Activated CD4-positive, alpha-beta T cell treated with anti-CD3 and anti-CD28 coated beads, Interleukin-2, amount 10 ng/mL, durations not matched to agents 24 days and 14 days (primary cell): ENCODE data around the gene CFAP126. TPM values are rescaled to one million over a fixed set of nuclear protein-coding genes. Genes with fewer than 3 reads are reported as not detected.
"Not testable (repeated sequence)": the region's sequence is repeated elsewhere in the genome, so short reads cannot be mapped to it uniquely, and the experiment has no call there.

Source experiments
- DNase-seq: peaks from one replicate; pipeline ENCODE4 v3.0.0; 2022
- H3K27ac Mint-ChIP-seq: one replicate; pipeline ENCODE4 v1.8.0; 2022; ENCODE audit warnings: mild to moderate bottlenecking, mixed read lengths
- H3K27me3 Mint-ChIP-seq: one replicate; pipeline ENCODE4 v1.8.0; 2022; ENCODE audit warnings: mixed read lengths
- H3K36me3 Mint-ChIP-seq: one replicate; pipeline ENCODE4 v1.8.0; 2022; ENCODE audit warnings: low read depth, mild to moderate bottlenecking, mixed read lengths
- H3K4me1 Mint-ChIP-seq: one replicate; pipeline ENCODE4 v1.8.0; 2021; ENCODE audit warnings: mixed read lengths
- H3K4me3 Mint-ChIP-seq: one replicate; pipeline ENCODE4 v1.8.0; 2022; ENCODE audit warnings: mild to moderate bottlenecking, moderate library complexity, mixed read lengths
- H3K9me3 Mint-ChIP-seq: one replicate; pipeline ENCODE4 v1.8.0; 2021; ENCODE audit warnings: mixed read lengths
- intact Hi-C: fragments of 100-400 bp; cut with micrococcal nuclease; formaldehyde crosslinking; loops from one replicate; pipeline ENCODE4 v1.15.1; 2023
- total RNA-seq: library from RNA; stranded (reverse); gene quantifications from 2 replicates; pipeline ENCODE4 v1.2.3, GENCODE V29; 2022

Gene CFAP126
- total RNA-seq, 1 donor from 2014 or later: not detected

- peaks cover 30% of the 10 kb centered on the region for H3K4me1 Mint-ChIP-seq
- H3K27ac Mint-ChIP-seq: peak overlapping the region; percentile 44
- intact Hi-C loops: loop anchor here (10.0 kb wide), 1 partner anchor 348 kb away; the partner anchor contains the start of gene USF1
- peaks cover 4% of the 10 kb centered on the region for H3K36me3 Mint-ChIP-seq
- H3K9me3 Mint-ChIP-seq: no peaks in the 10 kb centered on the region
- H3K4me3 Mint-ChIP-seq: peak overlapping the region; percentile 33
- no peaks in the 10 kb centered on the region for H3K27me3 Mint-ChIP-seq
- DNase-seq: no peak
Observed at GRCh38 chr1:161393151-161393550, 25.5 kb upstream of the CFAP126 start.

- H3K4me1 Mint-ChIP-seq: peaks cover 39% of the 10 kb centered on the region
- no peaks in the 10 kb centered on the region for H3K27me3 Mint-ChIP-seq
- no peak for DNase-seq
- H3K4me3 Mint-ChIP-seq: no peak overlapping the region
- peak overlapping the region; percentile 20 for H3K27ac Mint-ChIP-seq
- H3K36me3 Mint-ChIP-seq: peaks cover 4% of the 10 kb centered on the region
- H3K9me3 Mint-ChIP-seq: no peaks in the 10 kb centered on the region
- intact Hi-C loops: loop anchor here (10.0 kb wide), 1 partner anchor 347 kb away; the partner anchor contains the start of gene USF1
Observed at GRCh38 chr1:161391611-161392010, 23.9 kb upstream of the CFAP126 start.

DNA sequence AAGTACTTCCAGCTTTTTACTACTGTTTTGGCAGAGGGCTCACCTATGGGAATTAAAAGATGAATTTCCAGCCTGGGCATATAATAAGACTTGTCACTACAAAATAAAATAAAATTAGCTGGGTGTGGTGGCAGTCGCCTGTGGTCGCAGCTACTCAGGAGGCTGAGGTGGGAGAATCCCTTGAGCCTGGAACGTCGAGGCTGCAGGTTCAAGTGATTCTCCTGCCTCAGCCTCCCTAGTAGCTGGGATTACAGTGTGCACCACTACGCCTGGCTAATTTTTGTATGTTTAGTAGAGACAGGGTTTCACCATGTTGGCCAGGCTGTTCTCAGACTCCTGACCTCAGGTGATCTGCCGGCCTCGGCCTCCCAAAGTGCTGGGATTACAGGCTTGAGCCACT, 23.5 kb upstream of the CFAP126 start:
- Mint-ChIP-seq H3K27ac (peak overlapping the region; percentile 10), H3K4me1 (peaks cover 43% of the 10 kb centered on the region)

GRCh38 chr1:161390559-161390858, 22.8 kb upstream of the CFAP126 start:
- no peak for DNase-seq
- H3K27ac Mint-ChIP-seq: peak overlapping the region; percentile 92
- intact Hi-C loops: loop anchor here (1.0 to 10.0 kb wide), 2 partner anchors 9 to 346 kb away; partner anchors contain the start of gene USF1
- H3K36me3 Mint-ChIP-seq: peaks cover 4% of the 10 kb centered on the region
- H3K4me1 Mint-ChIP-seq: peaks cover 45% of the 10 kb centered on the region
- H3K9me3 Mint-ChIP-seq: no peaks in the 10 kb centered on the region
- peak overlapping the region; percentile 83 for H3K4me3 Mint-ChIP-seq
- H3K27me3 Mint-ChIP-seq: no peaks in the 10 kb centered on the region

More for the DNA sequence above, 23.5 kb upstream of the CFAP126 start:
- H3K9me3 Mint-ChIP-seq, H3K36me3 Mint-ChIP-seq, DNase-seq, H3K27me3 Mint-ChIP-seq: not testable (repeated sequence)
- intact Hi-C loops: loop anchor here (10.0 kb wide), 1 partner anchor 346 kb away; the partner anchor contains the start of gene USF1
- peak overlapping the region; percentile 83 for H3K4me3 Mint-ChIP-seq

GRCh38 chr1:161389691-161390558, 22.2 kb upstream of the CFAP126 start:
- no peaks in the 10 kb centered on the region for H3K9me3 Mint-ChIP-seq
- intact Hi-C loops: loop anchor here (1.0 to 10.0 kb wide), 2 partner anchors 9 to 345 kb away; partner anchors contain the start of gene USF1

DNA sequence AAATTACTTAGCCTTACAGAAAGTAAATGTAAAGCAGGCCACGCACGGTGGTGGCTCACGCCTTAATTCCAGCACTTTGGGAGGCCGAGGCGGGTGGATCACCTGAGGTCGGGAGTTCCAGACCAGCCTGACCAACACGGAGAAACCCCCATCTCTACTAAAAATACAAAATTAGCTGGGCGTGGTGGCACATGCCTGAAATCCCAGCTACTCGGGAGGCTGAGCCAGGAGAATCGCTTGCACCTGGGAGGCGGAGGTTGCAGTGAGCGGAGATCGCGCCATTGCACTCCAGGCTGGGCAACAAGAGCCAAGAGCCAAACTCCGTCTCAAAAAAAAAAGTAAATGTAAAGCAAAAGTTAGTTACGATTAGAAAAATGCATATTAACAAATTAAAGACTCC, 21.5 kb upstream of the CFAP126 start:
- peak overlapping the region; percentile 83 for H3K4me3 Mint-ChIP-seq
- H3K36me3 Mint-ChIP-seq, intact Hi-C loops, H3K9me3 Mint-ChIP-seq, H3K27me3 Mint-ChIP-seq, DNase-seq: not testable (repeated sequence)
- peak overlapping the region; percentile 92 for H3K27ac Mint-ChIP-seq
- H3K4me1 Mint-ChIP-seq: peaks cover 45% of the 10 kb centered on the region

More at GRCh38 chr1:161389691-161390558, 22.2 kb upstream of the CFAP126 start:
- DNase-seq: peak; percentile 98
- peak overlapping the region; percentile 83 for H3K4me3 Mint-ChIP-seq
- H3K27ac Mint-ChIP-seq: peak overlapping the region; percentile 92
- H3K4me1 Mint-ChIP-seq: peaks cover 45% of the 10 kb centered on the region
- peaks cover 4% of the 10 kb centered on the region for H3K36me3 Mint-ChIP-seq
- H3K27me3 Mint-ChIP-seq: no peaks in the 10 kb centered on the region

DNA sequence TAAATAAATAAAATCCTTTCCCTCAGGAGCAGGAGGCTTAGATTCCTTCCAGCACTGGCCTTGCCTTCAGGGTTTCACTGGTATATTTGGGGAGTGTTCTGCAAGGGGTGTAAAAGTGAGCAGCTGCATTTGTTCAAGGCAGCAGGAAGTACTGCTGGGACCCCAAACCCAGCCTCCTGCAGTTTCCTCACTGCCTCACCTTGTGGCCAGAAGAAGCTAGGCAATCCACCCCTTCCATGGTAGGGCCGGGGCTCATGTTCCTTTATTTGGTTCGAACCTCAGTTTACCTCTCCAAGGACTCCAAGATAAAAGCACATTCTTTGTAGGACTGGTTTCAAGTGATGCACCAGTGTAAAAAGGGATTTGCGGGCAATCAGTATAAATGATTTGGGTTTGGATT, 21.0 kb upstream of the CFAP126 start:
- Mint-ChIP-seq H3K27ac (peak overlapping the region; percentile 92), H3K27me3 (no peaks in the 10 kb centered on the region), H3K4me1 (peaks cover 46% of the 10 kb centered on the region), H3K4me3 (peak overlapping the region; percentile 83), H3K9me3 (no peaks in the 10 kb centered on the region), H3K36me3 (peaks cover 4% of the 10 kb centered on the region)
- intact Hi-C loops: no loop called here
- no peak for DNase-seq

GRCh38 chr1:161382214-161383019, 14.7 kb upstream of the CFAP126 start:
- no peak overlapping the region for H3K27ac Mint-ChIP-seq
- no peak for DNase-seq
- H3K4me1 Mint-ChIP-seq: peaks cover 21% of the 10 kb centered on the region
- no peaks in the 10 kb centered on the region for H3K27me3 Mint-ChIP-seq
- H3K4me3 Mint-ChIP-seq: no peak overlapping the region
- H3K9me3 Mint-ChIP-seq: no peaks in the 10 kb centered on the region
- intact Hi-C loops: loop anchor here (1.0 to 2.0 kb wide), 3 partner anchors 76 to 190 kb away; no protein-coding TSS in a partner anchor
- no peaks in the 10 kb centered on the region for H3K36me3 Mint-ChIP-seq

GRCh38 chr1:161381707-161382106, 14.0 kb upstream of the CFAP126 start:
- peaks cover 16% of the 10 kb centered on the region for H3K4me1 Mint-ChIP-seq
- no peaks in the 10 kb centered on the region for H3K27me3 Mint-ChIP-seq
- no peak overlapping the region for H3K4me3 Mint-ChIP-seq
- no peak for DNase-seq
- H3K27ac Mint-ChIP-seq: no peak overlapping the region
- no peaks in the 10 kb centered on the region for H3K36me3 Mint-ChIP-seq
- H3K9me3 Mint-ChIP-seq: no peaks in the 10 kb centered on the region
- intact Hi-C loops: loop anchor here (1.0 to 2.0 kb wide), 3 partner anchors 75 to 189 kb away; no protein-coding TSS in a partner anchor

GRCh38 chr1:161379071-161379470, 11.4 kb upstream of the CFAP126 start:
- H3K27me3 Mint-ChIP-seq: no peaks in the 10 kb centered on the region
- intact Hi-C loops: no loop called here
- no peaks in the 10 kb centered on the region for H3K9me3 Mint-ChIP-seq
- H3K36me3 Mint-ChIP-seq: no peaks in the 10 kb centered on the region
- no peak overlapping the region for H3K4me3 Mint-ChIP-seq
- H3K4me1 Mint-ChIP-seq: peaks cover 8% of the 10 kb centered on the region
- no peak for DNase-seq
- H3K27ac Mint-ChIP-seq: no peak overlapping the region

DNA sequence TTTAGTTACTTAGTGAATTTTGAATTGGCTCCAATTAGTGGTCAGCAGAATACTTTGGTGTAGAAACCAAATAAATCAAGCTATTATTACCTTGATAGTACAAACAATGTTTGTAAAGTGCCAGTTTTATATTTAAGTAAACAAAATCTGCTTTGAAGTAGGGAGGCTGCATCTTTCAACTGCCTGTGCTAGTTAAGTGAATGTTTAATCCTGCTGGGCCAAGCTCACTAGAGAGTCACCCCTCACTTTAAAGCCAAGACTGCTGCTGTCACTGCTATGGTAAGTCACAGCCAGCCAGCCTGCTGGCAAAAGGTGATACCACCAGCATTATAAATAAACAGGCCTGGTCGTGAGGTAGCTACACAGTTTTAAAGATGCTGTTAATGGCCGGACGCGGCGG, 10.3 kb upstream of the CFAP126 start:
- intact Hi-C loops: no loop called here
- H3K4me1 Mint-ChIP-seq: peaks cover 6% of the 10 kb centered on the region
- H3K9me3 Mint-ChIP-seq: no peaks in the 10 kb centered on the region
- H3K27ac Mint-ChIP-seq: no peak overlapping the region
- DNase-seq: no peak
- H3K36me3 Mint-ChIP-seq: no peaks in the 10 kb centered on the region
- H3K27me3 Mint-ChIP-seq: no peaks in the 10 kb centered on the region
- H3K4me3 Mint-ChIP-seq: no peak overlapping the region

GRCh38 chr1:161374373-161374772, 6.7 kb upstream of the CFAP126 start:
- no peaks in the 10 kb centered on the region for H3K9me3 Mint-ChIP-seq
- DNase-seq: no peak
- H3K4me1 Mint-ChIP-seq: peaks cover 2% of the 10 kb centered on the region
- intact Hi-C loops: no loop called here
- no peak overlapping the region for H3K4me3 Mint-ChIP-seq
- peaks cover 1% of the 10 kb centered on the region for H3K36me3 Mint-ChIP-seq
- no peaks in the 10 kb centered on the region for H3K27me3 Mint-ChIP-seq
- H3K27ac Mint-ChIP-seq: no peak overlapping the region

- intact Hi-C loops: no loop called here
- H3K27me3 Mint-ChIP-seq: no peaks in the 10 kb centered on the region
- H3K9me3 Mint-ChIP-seq: no peaks in the 10 kb centered on the region
- peaks cover 1% of the 10 kb centered on the region for H3K36me3 Mint-ChIP-seq
- peaks cover 2% of the 10 kb centered on the region for H3K4me1 Mint-ChIP-seq
- no peak for DNase-seq
- H3K4me3 Mint-ChIP-seq: no peak overlapping the region
- H3K27ac Mint-ChIP-seq: no peak overlapping the region
Observed at GRCh38 chr1:161373442-161373841, 5.8 kb upstream of the CFAP126 start.

- peak overlapping the region; percentile 48 for H3K27ac Mint-ChIP-seq
- intact Hi-C loops: loop anchor here (10.0 kb wide), 1 partner anchor 50 kb away; the partner anchor contains the start of gene SDHC
- H3K36me3 Mint-ChIP-seq: peaks cover 26% of the 10 kb centered on the region
- no peak for DNase-seq
- no peaks in the 10 kb centered on the region for H3K9me3 Mint-ChIP-seq
- H3K27me3 Mint-ChIP-seq: no peaks in the 10 kb centered on the region
- no peak overlapping the region for H3K4me3 Mint-ChIP-seq
- peaks cover 11% of the 10 kb centered on the region for H3K4me1 Mint-ChIP-seq
Observed at GRCh38 chr1:161365207-161365606, 2.5 kb downstream of the CFAP126 start.
